Psoas muscle (tissue), 8 donors: Measurements from ENCODE around the gene LCORL. TPM values are rescaled to one million over a fixed set of nuclear protein-coding genes. Genes with fewer than 3 reads are reported as not detected.
"Not testable (repeated sequence)": the region's sequence is repeated elsewhere in the genome, so short reads cannot be mapped to it uniquely, and the experiment has no call there.

ENCODE experiments used
- ATAC-seq, 4 donors: fragments of 200-7000 bp; cut with Tn5 transposase; one replicate each; pipeline ENCODE4 v1.9.1; 2020; ENCODE audit warnings: moderate library complexity in 3 of 4, mild to moderate bottlenecking in 2 of 4
- DNase-seq, 2 donors: peaks; one replicate each; pipeline ENCODE4 v3.0.0-alpha.2; 2020
- H3K27ac ChIP-seq: fragments of 200-600 bp; one replicate; pipeline ENCODE4 v1.8.0; 2022
- H3K27me3 ChIP-seq, 3 donors: fragments of 200-600 bp in 1 of 3; one replicate each; pipeline versions ENCODE4 v1.6.1 to v1.8.0; 2013 to 2022; ENCODE audit warnings: low read length in 2 of 3, mild to moderate bottlenecking in 2 of 3, moderate library complexity in 1 of 3; ENCODE audit not compliant: insufficient read depth in 3 of 3
- H3K36me3 ChIP-seq, 2 donors: fragments of 200-600 bp in 1 of 2; one replicate each; pipeline versions ENCODE4 v1.6.1 to v1.8.0; 2013 to 2022; ENCODE audit warnings: low read depth in 1 of 2, mild to moderate bottlenecking in 1 of 2, moderate library complexity in 1 of 2; ENCODE audit not compliant: insufficient read depth in 1 of 2
- H3K4me1 ChIP-seq: fragments of 200-600 bp; one replicate; pipeline ENCODE4 v1.8.0; 2022
- H3K4me3 ChIP-seq: fragments of 200-600 bp; one replicate; pipeline ENCODE4 v1.8.0; 2022; ENCODE audit warnings: mild to moderate bottlenecking
- H3K9me3 ChIP-seq: fragments of 200-600 bp; one replicate; pipeline ENCODE4 v1.8.0; 2022
- WGBS, 3 donors: extraction: QIAGEN DNeasy Blood & Tissue Kit; methylation state at CpG; one replicate each; pipeline versions ENCODE4 v1.1.6 to v1.1.7; 2013; 5-methylcytosine and 5-hydroxymethylcytosine counted together
- intact Hi-C, 2 donors: fragments of 100-400 bp; cut with DNase I; formaldehyde crosslinking; loops; one replicate each; pipeline versions ENCODE4 v1.11.0 to v1.14.2; 2022
- polyA plus RNA-seq, 3 donors: library from polyadenylated mRNA; stranded (reverse); fragments of 200-250 nt; gene quantifications; one replicate each; pipeline ENCODE4 v1.2.3, GENCODE V29; 2013
- total RNA-seq, 4 donors: library from RNA; stranded (reverse); fragmentation: NEBNext Ultra II Directional in 2 of 4; extraction: Animal tissue kit (Norgen Biotek cat#: 25700) in 2 of 4; gene quantifications; one replicate each; pipeline versions ENCODE4 v1.2.1 to v1.2.4, GENCODE V29; 2021 to 2023
- TF ChIP-seq, protein P1 (sequence below): fragments of 200-600 bp; IDR thresholded peaks from one replicate; pipeline ENCODE4 v1.8.0; 2022; ENCODE audit warnings: antibody characterized with exemption
- donor health status: healthy with polysubstance abuse.
- donor health status: DM: no; HTN: no; CAD: no; lungs with moderate emphysema.
- donor health status: Bipolar disorder and iron deficiency.
- donor health status: healthy.
- donor health status: DM: yes; HTN: yes; CAD: no.
- donor health status: DM: no; HTN: no; CAD: no.
- donor health status: DM: no; HTN: no; CAD: no.
- donor health status: DM: yes; HTN: yes; CAD: no.

LCORL gene
- total and polyA plus RNA-seq, 7 donors = 2.1 to 7.5 (median 5.3) TPM

DNA sequence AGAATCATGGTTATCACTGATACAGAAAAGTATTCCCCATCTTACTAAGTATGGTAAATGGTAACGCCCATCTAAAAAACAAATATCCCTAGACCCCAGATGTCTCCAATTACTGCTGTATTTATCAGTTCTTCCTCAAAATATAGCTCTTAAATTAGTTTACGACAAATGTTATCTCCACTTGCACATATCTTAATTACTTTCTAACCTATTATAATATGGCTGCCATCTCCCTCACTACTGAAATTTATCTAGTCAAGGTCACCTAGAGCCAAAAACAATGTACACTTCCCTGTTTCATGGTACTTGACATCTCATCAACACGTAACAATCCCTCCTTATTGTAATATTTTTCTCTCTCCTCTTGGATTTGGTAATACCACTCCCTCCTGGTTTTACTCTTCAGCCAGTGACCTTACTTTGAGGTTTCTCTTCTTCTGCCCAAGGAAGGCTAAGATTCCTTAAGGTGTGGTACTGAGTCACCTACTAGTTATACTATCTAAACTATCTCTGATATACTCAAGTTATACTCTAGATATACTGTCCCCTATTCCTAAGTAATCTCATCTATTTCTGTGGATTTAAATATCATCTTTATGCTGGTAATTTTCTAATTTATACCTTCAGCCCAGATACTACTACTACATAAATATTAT, 8.6 kb downstream of the LCORL start:
- Histone ChIP-seq H3K36me3 (no peaks in the 10 kb centered on the region), H3K4me1 (peaks cover 33% of the 10 kb centered on the region), H3K27ac (no peak overlapping the region), H3K27me3 (no peaks in the 10 kb centered on the region), H3K4me3 (no peak overlapping the region), H3K9me3 (no peaks in the 10 kb centered on the region)
- intact Hi-C loops = no loop called here
- 96 to 98% (median 97%) methylated on average over 3 of the region's 3 CpGs for WGBS, 3 donors
- DNase-seq (no peak), ATAC-seq (no peak)
- TF ChIP-seq, protein P1, sequence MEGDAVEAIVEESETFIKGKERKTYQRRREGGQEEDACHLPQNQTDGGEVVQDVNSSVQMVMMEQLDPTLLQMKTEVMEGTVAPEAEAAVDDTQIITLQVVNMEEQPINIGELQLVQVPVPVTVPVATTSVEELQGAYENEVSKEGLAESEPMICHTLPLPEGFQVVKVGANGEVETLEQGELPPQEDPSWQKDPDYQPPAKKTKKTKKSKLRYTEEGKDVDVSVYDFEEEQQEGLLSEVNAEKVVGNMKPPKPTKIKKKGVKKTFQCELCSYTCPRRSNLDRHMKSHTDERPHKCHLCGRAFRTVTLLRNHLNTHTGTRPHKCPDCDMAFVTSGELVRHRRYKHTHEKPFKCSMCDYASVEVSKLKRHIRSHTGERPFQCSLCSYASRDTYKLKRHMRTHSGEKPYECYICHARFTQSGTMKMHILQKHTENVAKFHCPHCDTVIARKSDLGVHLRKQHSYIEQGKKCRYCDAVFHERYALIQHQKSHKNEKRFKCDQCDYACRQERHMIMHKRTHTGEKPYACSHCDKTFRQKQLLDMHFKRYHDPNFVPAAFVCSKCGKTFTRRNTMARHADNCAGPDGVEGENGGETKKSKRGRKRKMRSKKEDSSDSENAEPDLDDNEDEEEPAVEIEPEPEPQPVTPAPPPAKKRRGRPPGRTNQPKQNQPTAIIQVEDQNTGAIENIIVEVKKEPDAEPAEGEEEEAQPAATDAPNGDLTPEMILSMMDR = no peak

DNA sequence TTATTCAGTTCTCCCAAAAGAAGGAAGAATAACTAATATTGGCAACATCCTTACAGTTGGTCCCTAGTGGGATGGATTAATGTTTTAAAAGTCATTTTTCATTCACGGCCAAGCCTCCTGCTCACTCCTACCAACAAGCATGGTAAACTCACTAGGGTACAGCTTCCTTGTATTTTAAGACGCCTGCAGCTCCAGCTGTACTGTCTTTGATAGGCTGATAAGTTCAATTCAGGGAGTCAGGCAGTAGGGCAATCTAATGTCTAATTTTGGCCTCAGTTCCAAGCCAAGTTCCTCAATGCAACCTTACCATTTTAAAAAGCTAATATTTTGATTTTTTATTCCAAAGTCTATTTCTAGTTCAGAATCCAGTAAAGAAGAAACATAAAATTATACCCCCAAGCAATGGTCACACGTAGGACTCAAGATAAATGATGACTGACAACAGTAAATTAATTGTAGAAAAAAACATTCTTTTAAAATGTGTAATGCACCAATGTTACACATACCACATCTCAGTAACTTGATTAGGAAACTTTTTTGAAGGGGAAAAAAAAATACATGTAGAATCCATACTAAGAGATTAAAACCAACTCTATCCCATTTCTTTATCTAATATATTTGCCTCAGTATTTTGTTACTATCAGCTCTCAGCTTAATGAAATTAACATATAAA, 9.3 kb downstream of the LCORL start:
- DNase-seq = no peak
- no peaks in the 10 kb centered on the region for H3K9me3 ChIP-seq
- no peaks in the 10 kb centered on the region for H3K27me3 ChIP-seq
- no peak for ATAC-seq
- H3K36me3 ChIP-seq = no peaks in the 10 kb centered on the region
- TF ChIP-seq, protein P1 = no peak
- H3K27ac ChIP-seq = no peak overlapping the region
- H3K4me3 ChIP-seq = no peak overlapping the region
- intact Hi-C loops = no loop called here
- H3K4me1 ChIP-seq = peaks cover 37% of the 10 kb centered on the region
- WGBS, 3 donors = 45 to 55% (median 49%) methylated on average over 3 of the region's 3 CpGs

DNA sequence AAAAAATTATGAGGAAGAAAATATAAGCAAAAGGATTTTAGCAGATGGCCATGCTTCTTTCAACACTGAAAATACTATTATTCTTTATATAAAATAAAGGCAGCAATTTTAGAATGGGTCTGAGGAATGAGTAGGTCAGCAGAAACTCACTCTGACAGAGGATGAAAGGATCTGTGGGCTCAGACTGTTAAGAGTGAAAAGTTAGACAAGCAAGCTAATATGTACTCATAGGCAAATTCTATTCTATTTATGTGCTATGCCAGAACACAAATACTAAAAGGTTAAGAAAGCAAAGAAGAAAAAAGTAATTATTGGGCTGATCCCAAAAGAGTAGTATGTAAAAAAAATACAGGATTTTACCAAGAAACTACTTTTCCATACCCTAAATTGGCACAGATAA, 13.9 kb downstream of the LCORL start:
- no peak for ATAC-seq
- no peaks in the 10 kb centered on the region for H3K36me3 ChIP-seq
- H3K9me3 ChIP-seq = no peaks in the 10 kb centered on the region
- no peak overlapping the region for H3K27ac ChIP-seq
- TF ChIP-seq, protein P1 = no peak
- no peaks in the 10 kb centered on the region for H3K27me3 ChIP-seq
- H3K4me3 ChIP-seq = no peak overlapping the region
- peaks cover 29% of the 10 kb centered on the region for H3K4me1 ChIP-seq
- DNase-seq = no peak
- intact Hi-C loops = loop anchor here in 1 of 2 donors (5.0 kb wide), 1 partner anchor 35 kb away; no protein-coding TSS in a partner anchor

DNA sequence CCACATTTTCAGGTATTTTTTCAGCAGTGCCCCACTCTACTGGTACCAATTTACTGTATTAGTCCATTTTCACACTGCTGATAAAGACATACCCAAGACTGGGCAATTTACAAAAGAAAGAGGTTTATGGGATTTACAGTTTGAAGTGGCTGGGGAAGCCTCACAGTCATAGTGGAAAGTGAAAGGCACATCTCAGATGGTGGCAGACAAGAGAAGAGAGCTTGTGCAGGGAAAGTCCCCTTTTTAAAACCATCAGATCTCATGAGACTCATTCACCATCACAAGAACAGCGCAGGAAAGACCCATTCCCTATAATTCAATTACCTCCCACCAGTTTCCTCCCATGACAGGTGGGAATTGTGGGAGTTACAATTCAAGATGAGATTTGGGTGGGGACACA, 15.1 kb downstream of the LCORL start:
- intact Hi-C loops = loop anchor here in 1 of 2 donors (5.0 kb wide), 1 partner anchor 34 kb away; no protein-coding TSS in a partner anchor
- WGBS, 3 donors = 90 to 98% (median 95%) methylated on average over 1 of the region's 1 CpG

DNA sequence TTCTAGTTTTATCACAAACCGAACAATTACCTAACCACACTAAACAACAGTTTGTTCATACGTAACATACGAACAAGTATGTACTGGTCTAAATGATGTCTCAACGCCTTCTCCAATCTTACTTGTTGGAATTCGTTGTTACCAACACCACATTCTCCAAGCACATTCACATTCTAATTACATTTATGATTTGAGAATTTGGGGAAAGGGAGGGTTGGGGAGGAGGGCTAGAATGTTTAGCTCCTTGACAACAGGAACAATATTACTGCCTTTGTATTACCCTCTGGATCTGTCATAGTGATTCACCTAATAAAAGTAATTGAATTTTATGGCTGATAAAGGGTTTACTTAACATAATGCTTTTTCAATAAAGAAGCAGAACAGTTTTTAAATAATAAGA, 24.4 kb downstream of the LCORL start:
- intact Hi-C loops = no loop called here
- H3K36me3 ChIP-seq = no peaks in the 10 kb centered on the region
- 86 to 90% (median 87%) methylated on average over 5 of the region's 5 CpGs for WGBS, 3 donors
- no peak overlapping the region for H3K4me3 ChIP-seq
- no peaks in the 10 kb centered on the region for H3K27me3 ChIP-seq
- no peak for DNase-seq
- ATAC-seq = no peak
- H3K27ac ChIP-seq = no peak overlapping the region
- peaks cover 6% of the 10 kb centered on the region for H3K4me1 ChIP-seq
- H3K9me3 ChIP-seq = no peaks in the 10 kb centered on the region
- TF ChIP-seq, protein P1 = no peak

More for the DNA sequence above, 15.1 kb downstream of the LCORL start:
- not testable (repeated sequence) for H3K36me3 ChIP-seq, H3K27me3 ChIP-seq, H3K27ac ChIP-seq, H3K4me3 ChIP-seq, H3K9me3 ChIP-seq, ATAC-seq, DNase-seq
- peaks cover 17% of the 10 kb centered on the region for H3K4me1 ChIP-seq
